Muscle of arm (tissue), 12 donors: Measurements from ENCODE around the gene TMC3. TPM values are rescaled to one million over a fixed set of nuclear protein-coding genes. Genes with fewer than 3 reads are reported as not detected.

ENCODE experiments used
- DNase-seq: peaks from one replicate; pipeline ENCODE4 v3.0.0-alpha.2; 2013
- polyA plus RNA-seq, 12 donors: library from polyadenylated mRNA; unstranded; fragments of 120-200 nt; gene quantifications; one replicate each; pipeline ENCODE4 v1.2.1, GENCODE V29; 2013; ENCODE audit not compliant: insufficient read length in 12 of 12

Gene TMC3
- polyA plus RNA-seq, 12 donors: 0.04 to 0.19 (median 0.10) TPM; not detected in 3

DNA sequence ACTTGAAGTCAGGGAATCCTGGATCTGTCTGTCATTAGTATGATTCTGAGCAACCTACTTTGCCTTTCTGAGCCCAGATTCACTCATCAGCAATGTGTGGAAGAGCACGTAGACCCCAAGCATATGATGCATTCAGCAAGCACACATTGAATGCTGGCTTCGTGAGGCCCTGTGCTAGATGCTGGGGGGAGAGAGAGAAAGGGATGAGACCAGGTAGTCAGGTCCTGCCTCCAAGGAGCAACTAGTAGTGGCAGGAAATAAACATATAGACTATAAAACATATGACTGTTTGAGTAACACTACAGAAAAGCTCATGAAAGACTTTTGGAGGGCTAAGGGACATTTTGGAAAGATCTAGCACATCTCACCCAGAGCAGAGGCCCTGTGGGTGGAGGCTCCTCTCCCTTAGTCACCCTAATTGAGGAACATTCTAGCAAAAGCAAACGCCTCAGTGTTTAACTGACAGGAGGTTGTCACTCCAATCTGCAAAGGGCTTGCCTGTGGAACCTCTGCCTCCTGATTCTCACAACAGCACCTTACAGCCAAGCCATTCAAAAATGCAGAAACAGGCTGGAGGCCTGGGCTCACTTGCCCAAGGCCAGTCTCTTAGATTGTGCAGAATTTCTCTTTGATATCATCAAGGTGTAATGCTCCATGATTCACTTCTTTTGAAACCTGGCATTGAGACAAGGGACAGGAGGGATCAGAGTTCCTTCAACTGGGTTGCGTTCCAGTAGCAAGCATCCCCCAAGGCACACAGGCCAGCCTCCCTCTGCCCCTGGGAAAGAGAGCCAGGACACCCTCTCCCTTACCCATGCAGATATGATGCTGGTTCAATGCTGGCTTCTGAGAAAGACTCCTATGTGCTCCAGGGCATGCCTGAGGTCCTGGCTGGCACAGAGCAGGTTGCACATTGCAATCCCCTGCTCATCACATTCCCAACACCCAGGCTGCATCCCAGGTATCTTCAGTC, 76.1 kb downstream of the TMC3 start:
- no peak for DNase-seq

DNA sequence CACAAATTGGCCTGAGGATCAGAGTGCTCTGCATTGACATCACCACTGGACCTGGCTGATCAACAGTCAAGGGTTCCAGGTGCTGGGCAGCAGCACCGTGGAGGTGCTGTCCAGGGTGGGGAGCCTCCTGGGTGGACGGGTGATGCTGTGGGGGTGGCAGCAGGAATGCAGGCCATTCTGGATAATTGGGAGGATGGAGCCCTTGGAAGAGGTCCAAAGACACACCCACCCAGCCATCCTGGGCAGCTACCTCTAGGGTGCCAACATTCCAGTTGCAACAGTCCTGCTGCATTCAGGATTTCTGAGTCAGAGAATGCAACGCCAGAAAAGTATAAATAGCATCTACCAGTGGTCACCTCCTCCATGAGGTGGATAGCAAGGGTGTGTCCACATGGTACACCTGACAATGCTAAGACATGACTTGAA, 76.9 kb downstream of the TMC3 start:
- no peak for DNase-seq

DNA sequence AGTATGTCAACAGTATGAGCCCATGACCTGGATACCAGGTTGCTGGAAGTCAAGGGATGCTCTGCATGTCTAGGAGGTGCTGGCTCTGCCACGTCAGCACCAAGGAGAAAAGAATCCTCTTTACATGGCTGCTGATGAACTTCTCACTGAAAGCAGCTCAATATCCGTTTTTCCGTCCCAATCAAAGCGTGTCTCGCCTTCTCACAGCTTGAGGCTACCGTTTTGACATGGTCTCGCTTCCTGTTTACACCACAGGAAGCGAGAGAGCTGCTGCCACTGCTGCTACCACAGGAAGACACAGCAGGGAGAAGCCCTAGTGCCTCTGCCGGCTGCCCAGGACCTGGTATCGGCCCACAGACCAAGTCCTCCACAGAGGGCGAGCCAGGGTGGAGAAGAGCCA, 77.3 kb downstream of the TMC3 start:
- DNase-seq: no peak

DNA sequence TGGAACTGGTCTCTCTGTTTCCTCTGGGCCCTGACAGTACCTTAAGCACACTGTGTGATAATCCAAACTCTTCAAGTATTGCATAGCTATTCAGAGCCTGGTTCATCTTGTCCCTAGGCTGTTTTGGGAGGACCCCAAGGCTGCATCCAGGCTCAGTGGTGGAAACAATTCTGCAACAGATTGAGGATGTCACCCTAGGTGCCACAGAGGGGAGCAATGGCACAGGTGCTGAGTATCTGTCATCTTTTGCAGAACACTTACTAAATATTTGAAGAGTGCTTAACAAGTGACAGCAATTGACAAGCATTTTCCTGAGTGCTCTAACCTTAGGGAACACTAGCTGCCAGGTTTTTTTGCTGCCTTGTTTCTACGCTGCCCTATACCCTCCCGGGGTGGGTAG, 77.8 kb downstream of the TMC3 start:
- no peak for DNase-seq

DNA sequence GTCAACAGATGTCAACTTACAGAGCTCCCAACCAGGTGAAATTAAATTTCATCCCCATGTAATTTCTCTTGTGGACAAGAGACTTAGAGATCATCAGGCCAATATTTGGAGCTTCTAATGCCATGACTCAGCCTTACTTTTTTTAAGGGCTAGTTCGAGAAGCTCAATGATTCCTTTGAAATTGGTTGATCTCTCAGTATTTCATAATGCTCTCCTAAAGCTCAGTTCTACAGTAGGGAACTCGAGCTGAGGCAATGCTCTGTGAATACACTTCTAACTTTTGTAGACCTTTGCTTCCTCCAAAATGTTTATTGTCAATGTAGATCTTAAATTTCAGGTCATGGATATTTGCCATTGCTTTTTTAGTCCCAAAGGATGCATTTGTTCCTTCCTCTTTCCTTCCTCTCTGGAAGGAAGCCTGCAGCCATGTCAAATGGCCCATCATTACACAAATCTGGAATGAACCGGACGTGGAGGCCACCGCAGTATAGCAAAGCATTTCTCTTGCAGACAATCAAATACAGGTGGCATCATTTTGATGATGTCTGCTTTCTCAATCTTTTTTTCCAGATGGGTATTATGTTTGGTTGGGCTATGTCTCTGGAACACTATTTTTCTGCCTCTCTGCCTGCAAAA, 78.4 kb downstream of the TMC3 start:
- no peak for DNase-seq

DNA sequence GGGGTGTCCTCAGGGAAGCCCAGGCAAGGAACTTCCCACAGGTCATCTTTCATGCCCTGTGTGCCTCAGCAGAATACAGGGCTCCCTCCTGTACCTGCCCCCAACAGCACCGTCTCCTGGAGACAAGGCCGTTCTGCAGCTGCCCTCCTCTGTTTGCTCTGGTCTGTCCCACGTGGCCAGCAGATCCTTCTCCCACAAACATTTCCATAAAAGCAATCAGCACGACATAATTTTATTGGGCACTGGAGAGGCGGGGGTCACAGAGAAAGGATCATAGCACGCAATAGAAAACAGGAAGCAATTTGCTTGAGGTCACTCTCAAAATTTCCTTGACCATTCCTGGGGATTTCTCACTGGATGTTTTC, 79.5 kb downstream of the TMC3 start:
- DNase-seq: no peak

DNA sequence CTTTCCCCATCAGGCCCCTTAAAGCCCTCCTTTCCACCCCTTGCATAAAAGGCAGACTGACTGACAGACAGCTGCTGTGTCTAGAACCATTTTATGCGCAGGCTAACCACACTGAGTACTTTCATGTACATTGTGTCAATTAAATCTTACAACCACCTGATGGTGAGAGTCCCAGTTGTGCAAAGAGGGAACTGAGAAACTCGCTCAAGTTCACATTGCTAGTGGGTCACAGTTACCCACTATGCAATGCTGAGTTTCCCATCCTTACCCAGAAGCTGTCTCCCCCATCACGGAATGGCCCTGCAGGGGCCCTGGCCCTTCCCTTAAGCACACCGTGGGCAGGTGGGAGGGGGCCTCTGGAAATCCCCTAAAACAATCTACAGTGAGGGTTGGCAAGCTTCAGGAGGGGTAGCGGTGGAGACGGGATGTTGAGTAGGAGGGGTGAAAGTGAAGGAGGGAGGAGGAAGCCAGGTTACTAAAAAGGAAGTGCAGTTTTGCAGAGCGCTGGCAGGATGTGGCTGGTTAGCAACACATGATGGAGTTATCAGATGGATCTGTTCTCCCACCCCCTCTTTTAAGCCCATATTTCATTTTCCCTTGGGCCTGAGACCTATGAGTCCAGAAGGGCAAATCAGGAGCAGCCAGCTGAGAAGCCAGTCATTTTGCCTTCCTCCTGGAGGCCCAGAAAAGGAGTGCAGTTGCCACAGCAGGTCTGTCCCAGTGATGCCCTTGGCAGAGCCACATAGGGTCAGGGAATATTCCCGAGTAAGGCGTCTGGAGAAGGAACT, 80.1 kb downstream of the TMC3 start:
- no peak for DNase-seq

DNA sequence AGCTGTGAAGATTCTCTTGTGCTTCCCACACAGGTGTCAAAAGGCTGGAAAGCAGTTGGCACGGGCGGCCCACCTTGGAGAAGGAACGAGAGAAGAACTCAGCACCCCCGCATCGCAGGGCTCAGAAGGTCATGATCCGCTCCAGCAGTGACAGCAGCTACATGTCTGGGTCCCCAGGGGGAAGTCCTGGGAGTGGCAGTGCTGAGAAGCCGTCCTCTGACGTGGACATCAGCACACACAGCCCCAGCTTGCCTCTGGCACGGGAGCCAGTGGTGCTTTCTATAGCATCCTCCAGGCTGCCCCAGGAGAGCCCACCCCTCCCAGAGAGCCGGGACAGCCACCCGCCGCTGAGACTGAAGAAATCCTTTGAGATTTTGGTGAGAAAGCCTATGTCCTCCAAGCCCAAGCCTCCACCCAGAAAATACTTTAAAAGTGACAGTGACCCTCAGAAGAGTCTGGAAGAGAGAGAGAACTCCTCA, 81.5 kb downstream of the TMC3 start:
- DNase-seq: no peak

DNA sequence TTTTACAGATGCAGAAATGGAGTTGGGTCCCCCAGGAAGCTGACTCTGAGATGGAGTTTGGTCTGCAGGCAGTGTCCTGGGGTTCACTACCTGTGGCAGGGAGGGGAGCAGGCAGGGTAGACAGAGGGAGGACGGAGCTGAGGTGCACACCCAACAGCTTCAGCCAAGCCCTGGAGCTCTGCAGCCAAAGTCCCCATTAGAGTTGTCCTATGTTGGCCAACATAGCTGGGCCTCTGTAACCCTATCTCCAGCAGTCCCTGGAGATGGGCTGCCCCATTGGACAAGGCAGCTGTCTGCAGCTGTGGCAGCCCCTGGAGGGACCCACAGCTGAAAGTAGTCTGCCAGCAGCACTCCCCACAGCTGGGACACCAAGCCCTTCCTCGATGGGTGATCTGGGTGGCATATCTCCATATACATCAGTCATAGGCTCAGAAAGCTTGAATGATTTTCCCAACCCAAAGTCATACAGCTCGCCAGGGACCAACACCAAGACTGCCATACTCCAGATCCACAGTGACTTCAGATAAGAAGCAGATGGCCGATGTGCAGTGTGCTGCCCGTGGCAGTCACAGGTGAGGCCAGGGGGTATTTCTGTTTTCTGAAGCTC, 82.0 kb downstream of the TMC3 start:
- no peak for DNase-seq

DNA sequence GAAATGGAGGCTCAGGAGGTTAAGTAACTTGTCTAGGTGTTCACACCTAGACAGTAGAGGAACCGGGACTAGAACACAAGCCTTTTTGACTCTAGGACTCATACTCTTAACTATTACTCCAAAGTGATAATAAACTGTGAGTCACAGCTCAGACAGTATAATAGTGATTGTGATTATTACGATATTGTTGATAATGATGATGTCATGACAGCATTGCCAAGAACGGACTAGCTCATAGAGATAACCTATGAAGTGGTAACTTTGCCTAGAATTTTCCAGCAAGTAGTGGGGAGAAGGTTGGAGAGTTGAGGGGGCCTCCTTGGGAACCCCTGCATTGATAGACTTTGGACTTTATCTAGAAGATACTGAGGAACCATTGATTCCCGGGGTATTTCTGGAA, 84.1 kb downstream of the TMC3 start:
- no peak for DNase-seq

DNA sequence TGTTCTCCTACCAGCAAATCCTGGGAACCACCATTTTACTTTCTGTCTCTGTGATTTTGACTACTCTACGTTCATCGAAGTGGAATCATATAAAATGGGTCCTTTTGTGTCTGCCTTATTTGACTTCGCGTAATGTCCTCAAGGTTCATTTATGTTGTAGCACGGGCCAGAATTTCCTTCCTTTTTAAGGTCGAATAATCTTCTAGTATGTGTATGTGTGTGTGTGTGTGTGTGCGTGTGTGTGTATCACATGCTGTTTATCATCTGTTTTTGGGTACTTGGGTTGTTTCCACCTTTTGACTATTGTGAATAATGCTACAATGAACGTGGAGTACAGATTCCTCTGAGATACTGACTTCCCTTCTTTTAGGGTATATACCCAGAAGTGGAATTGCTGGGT, 85.4 kb downstream of the TMC3 start:
- DNase-seq: no peak

DNA sequence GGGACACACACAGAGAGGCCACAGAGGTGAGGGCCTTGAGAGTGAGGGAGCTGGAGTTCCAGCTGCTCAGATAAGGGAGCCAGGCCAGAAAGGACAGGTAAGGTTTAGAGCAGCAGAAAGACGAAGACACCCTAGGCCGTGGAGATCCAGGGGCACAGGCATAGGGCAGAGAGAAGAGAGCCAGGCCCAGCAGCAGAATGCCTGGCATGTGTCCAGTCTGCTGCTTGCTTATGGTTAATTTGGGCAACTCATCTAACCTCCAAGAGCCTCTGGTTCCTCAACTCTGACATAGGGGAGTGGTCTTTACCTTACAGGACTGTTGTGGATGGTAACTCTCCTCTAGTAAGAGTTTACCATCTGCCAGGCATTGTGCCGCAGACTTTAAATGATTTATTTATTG, 86.0 kb downstream of the TMC3 start:
- no peak for DNase-seq

DNA sequence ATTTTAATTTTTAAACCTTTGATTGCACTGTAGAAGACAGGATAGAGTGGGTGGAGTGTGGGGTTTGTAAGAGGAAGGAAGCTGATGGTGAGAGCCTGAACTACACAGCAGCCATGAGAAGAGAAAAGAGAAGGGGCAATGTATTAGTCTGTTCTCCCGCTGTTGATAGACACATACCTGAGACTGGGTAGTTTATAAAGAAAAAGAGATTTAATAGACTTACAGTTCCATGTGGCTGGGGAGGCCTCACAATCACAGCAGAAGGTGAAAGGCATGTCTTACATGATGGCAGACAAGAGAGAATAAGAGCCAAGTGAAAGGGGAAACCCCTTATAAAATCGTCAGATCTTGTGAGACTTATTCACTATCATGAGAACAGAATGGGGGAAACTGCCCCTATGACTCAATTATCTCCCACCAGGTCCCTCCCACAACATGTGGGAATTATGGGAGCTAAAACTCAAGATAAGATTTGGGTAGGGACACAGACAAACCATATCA, 87.3 kb downstream of the TMC3 start:
- DNase-seq: no peak

DNA sequence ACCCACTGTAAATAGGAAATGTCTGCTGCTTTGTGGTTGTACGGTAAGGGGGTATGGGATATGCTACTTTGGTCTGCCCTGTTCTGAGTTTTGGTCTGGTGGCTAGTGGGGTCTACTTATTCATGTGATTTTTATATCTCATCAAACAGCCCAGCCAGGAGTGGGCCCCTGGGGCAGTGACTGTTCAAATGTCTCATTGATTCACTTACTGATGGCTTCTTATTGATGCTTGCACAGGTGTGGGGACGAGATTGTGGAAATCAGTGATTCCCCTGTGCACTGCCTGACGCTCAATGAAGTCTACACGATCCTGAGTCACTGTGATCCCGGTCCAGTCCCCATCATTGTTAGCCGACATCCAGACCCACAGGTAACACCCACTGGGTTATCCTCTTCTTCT, 88.6 kb downstream of the TMC3 start:
- no peak for DNase-seq

DNA sequence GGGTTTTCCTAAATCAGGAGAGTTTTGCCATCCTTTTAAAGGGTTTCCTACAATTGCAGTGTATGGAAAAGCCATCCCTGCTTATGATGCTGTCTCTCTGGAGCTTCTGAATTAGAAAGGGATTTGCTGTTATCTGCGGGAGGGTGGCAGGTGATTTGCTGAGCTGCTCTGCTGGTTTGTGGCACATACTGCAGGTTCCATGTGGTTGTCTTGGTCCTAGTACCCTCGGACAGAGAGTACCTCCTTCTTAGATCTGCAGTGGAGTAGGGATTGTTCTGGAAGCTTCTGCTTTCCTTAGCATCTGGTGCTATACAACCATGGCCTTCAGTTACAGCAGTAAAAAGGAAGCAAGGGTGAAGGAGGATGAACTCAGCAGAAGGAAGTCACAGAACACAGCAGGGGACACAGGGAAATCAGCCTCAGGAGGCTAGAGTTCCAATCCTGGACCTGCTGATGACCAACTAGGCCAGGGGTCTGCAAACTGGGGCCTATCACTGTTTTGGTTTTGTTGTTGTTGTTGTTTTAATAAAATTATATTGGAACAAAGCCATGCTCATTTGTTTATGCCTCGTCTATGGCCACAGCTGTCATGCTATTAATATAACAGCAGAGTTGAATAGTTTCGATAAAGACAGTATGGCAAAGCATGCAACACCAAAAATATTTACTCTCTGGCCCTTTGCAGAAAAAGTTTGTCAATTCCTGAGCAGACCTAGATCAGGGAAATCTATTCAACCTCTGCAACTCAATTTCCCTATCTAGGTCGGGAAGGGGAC, 89.6 kb downstream of the TMC3 start:
- no peak for DNase-seq

DNA sequence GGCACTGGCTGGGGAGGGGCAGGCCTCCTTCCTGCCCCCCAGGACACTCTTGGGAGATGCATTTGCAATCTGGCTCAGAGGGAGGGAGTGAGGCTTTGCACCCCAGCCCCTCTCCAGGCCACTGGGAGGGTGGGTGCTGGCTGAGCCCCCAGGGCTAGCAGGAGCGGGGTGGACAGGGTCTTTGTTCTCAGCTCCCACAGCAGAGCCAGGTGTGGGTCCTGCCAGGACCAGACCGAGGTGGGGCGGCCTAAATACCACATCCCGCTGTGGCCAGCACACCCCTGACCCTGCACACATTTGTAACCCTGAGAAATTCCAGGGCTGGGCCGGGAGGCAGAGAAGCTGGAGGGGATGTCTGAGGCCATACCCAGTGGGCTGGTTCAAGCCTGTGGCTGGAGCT, 91.1 kb downstream of the TMC3 start:
- DNase-seq: no peak

DNA sequence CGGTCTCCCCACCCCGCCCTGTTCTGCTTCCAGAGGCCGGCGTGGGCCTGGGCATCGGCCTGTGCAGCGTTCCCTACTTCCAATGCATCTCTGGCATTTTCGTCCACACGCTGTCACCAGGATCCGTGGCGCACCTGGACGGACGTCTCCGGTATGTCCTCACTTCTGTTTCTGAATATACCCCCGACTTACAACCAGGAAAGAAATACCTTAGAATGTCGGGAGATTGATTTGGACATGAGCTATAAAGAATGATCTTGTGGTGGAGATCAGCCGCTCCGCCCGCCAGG, 91.5 kb downstream of the TMC3 start:
- no peak for DNase-seq

DNA sequence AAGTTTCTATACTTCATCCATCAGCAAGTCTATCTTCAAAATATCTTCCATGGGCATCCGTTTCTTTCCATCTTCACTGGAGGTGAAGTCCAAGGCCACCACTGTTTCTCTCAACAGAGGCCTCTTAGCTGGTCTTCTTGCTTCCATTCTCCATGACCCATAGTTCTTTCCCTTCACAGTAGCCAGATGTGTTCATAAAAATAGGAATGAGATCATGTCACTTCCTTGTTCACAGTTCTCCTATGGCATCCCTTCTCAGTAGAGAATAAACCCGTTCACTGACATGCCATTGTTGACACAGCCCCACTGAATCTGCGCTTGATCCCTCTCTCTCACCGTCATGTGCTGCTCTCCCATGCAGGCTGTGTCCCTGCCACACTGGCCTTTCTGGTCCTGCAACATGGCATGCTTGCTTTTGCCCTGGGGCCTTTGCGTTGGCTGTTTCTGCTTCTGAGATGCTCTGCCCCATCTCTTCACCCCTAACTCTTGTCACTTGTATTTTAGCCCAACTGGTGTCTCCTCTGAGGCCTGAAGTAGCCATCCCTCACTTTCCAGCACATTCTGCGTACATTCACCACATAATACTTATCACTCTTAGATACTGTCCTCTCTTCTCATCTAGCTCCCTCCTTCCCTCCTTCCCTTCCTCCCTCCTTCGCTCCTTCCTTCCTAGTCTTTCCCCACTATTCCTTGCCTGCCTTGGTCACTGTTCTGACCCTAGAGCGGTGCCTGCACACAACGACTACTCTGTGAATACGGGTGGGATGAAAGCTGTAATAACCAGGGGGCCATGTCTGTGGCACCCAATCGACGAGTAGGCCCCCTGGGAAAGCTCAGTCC, 92.0 kb downstream of the TMC3 start:
- DNase-seq: no peak

DNA sequence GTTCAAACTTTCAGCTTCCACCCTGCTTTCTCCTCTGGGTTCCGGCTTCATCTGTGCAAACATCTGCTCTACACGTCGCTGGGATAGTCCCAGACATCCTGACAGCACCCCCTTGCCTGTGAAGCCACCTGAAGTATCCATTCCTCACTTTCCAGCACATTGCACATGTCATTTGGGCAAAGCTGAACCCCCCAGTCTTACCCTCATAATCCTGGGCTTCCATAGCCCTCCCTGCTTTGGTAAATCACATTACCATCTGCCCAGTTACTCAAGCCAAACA, 92.6 kb downstream of the TMC3 start:
- no peak for DNase-seq
